Esophagus muscularis mucosa (tissue), 3 donors: ENCODE measurements around the gene MARK3.

Experiments used
- POLR2A ChIP-seq: fragments of 450-650 bp; IDR thresholded peaks from one replicate; pipeline ENCODE4 v1.6.1; 2017; ENCODE audit warnings: antibody characterized with exemption, moderate library complexity, mild to moderate bottlenecking, low read depth
- TF ChIP-seq, protein P1 (sequence below), 3 experiments: fragments of 200-600 bp in 2 of 3; fragments of 450-650 bp in 1 of 3; sonication (generic) in 2 of 3; IDR thresholded peaks; one replicate each; pipeline ENCODE4 v1.5.1; 2017 to 2019; ENCODE audit warnings: antibody characterized with exemption in 3 of 3, mild to moderate bottlenecking in 2 of 3, moderate library complexity in 1 of 3

- TF ChIP-seq, protein P1, sequence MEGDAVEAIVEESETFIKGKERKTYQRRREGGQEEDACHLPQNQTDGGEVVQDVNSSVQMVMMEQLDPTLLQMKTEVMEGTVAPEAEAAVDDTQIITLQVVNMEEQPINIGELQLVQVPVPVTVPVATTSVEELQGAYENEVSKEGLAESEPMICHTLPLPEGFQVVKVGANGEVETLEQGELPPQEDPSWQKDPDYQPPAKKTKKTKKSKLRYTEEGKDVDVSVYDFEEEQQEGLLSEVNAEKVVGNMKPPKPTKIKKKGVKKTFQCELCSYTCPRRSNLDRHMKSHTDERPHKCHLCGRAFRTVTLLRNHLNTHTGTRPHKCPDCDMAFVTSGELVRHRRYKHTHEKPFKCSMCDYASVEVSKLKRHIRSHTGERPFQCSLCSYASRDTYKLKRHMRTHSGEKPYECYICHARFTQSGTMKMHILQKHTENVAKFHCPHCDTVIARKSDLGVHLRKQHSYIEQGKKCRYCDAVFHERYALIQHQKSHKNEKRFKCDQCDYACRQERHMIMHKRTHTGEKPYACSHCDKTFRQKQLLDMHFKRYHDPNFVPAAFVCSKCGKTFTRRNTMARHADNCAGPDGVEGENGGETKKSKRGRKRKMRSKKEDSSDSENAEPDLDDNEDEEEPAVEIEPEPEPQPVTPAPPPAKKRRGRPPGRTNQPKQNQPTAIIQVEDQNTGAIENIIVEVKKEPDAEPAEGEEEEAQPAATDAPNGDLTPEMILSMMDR (IDR thresholded peaks at IDR 0.05) = peak; percentile 60 to 65 (median 63)
- TF ChIP-seq POLR2A = no peak
These were observed 135.6 kb downstream of the MARK3 start for GRCh38 chr14:103520657-103521437.
